Hepatocyte (in vitro differentiated cells): Measurements from ENCODE around the gene OSTN.

ENCODE experiments used
- CTCF ChIP-seq: fragments of 200-600 bp; sonication (generic); IDR thresholded peaks from 2 replicates; pipeline ENCODE4 v1.5.1; 2016; ENCODE audit warnings: antibody characterized with exemption, mild to moderate bottlenecking; ENCODE audit not compliant: poor library complexity
- EZH2 ChIP-seq: fragments of 200-600 bp; sonication (generic); IDR thresholded peaks from 2 replicates; pipeline ENCODE4 v1.6.1; 2016; ENCODE audit warnings: antibody characterized with exemption, mild to moderate bottlenecking, borderline replicate concordance
- EZH2phosphoT487 ChIP-seq: fragments of 200-600 bp; sonication (generic); IDR thresholded peaks from one replicate; pipeline ENCODE4 v1.6.1; 2018; ENCODE audit warnings: antibody characterized with exemption, mild to moderate bottlenecking, low read depth, moderate library complexity; ENCODE audit not compliant: unreplicated experiment, severe bottlenecking

GRCh38 chr3:191280111-191280510 is 81.1 kb downstream of the OSTN start:
- no peak for TF ChIP-seq CTCF
- no peak for TF ChIP-seq EZH2
- TF ChIP-seq EZH2phosphoT487: no peak
